GM12878 (cell line): ENCODE measurements around the gene HTATIP2. TPM values are rescaled to one million over a fixed set of nuclear protein-coding genes. Genes with fewer than 3 reads are reported as not detected.

ENCODE experiments used
- polyA plus RNA-seq, 11 experiments: library from polyadenylated mRNA; depleted of rRNA in 4 of 11; unstranded in 6 of 11; stranded (reverse) in 5 of 11; fragments of >200 nt; fragmentation: Nextera tagmentation in 4 of 11; fragmentation: Illumina TruSeq in 1 of 11; extraction: Ambion mirVana in 4 of 11; extraction: Trizol in 1 of 11; gene quantifications; 1 replicate in 1 of 11; 2 replicates in 10 of 11; pipeline versions ENCODE4 v1.2.1 to v1.2.3, GENCODE V29; 2011 to 2016; ENCODE audit warnings: inconsistent platforms in 2 of 11, missing spikeins in 2 of 11, low read depth in 1 of 11
- total RNA-seq, 4 experiments: library from RNA; depleted of rRNA in 3 of 4; stranded (reverse); fragments of >200 nt in 3 of 4; fragmentation: Illumina TruSeq in 1 of 4; extraction: Trizol in 1 of 4; gene quantifications; 2 replicates each; pipeline versions ENCODE4 v1.2.1 to v1.2.3, GENCODE V29; 2013 to 2021

The HTATIP2 gene
- total and polyA plus RNA-seq, 10 of the 15 experiments (the other 5 are each of a cell fraction or from before 2014, with no cell fraction given), result 25.4 to 58.5 (median 42.2) TPM

Other genes with a start within 250 kb of the HTATIP2 start
- gene DBX1, start 203.2 kb upstream of the HTATIP2 start, total RNA-seq (2014; rRNA removed), result not detected in 2 replicates
- gene DBX1, start 203.2 kb upstream of the HTATIP2 start, total RNA-seq (2014; rRNA removed; fragmentation: Illumina TruSeq; extraction: Trizol), result not detected in 2 replicates
- gene DBX1, start 203.2 kb upstream of the HTATIP2 start, total RNA-seq (2021), result not detected in 2 replicates
- not detected in 2 replicates for gene DBX1, start 203.2 kb upstream of the HTATIP2 start, polyA plus RNA-seq (2011; rRNA removed)
- gene DBX1, start 203.2 kb upstream of the HTATIP2 start, polyA plus RNA-seq (2014; fragmentation: Illumina TruSeq; extraction: Trizol), result not detected in 2 replicates
- not detected for gene DBX1, start 203.2 kb upstream of the HTATIP2 start, polyA plus RNA-seq (2014; fragmentation: Nextera tagmentation; extraction: Ambion mirVana)
- not detected in 2 replicates for gene DBX1, start 203.2 kb upstream of the HTATIP2 start, polyA plus RNA-seq (2014; rRNA removed)
- not detected for gene DBX1, start 203.2 kb upstream of the HTATIP2 start, polyA plus RNA-seq (2016; fragmentation: Nextera tagmentation; extraction: Ambion mirVana)
- gene PRMT3, start 24.0 kb downstream of the HTATIP2 start, total RNA-seq (2014; rRNA removed), result 31.9 and 32.5 TPM in 2 replicates
- 31.6 and 32.5 TPM in 2 replicates for gene PRMT3, start 24.0 kb downstream of the HTATIP2 start, total RNA-seq (2014; rRNA removed; fragmentation: Illumina TruSeq; extraction: Trizol)
- 24.7 and 28.3 TPM in 2 replicates for gene PRMT3, start 24.0 kb downstream of the HTATIP2 start, total RNA-seq (2021)
- 25.9 and 37.1 TPM in 2 replicates for gene PRMT3, start 24.0 kb downstream of the HTATIP2 start, polyA plus RNA-seq (2011; rRNA removed)
- gene PRMT3, start 24.0 kb downstream of the HTATIP2 start, polyA plus RNA-seq (2014; fragmentation: Illumina TruSeq; extraction: Trizol), result 29.3 and 32.1 TPM in 2 replicates
- gene PRMT3, start 24.0 kb downstream of the HTATIP2 start, polyA plus RNA-seq (2014; fragmentation: Nextera tagmentation; extraction: Ambion mirVana), result 10 to 100 TPM; 13.9 TPM
- 20.1 and 26.1 TPM in 2 replicates for gene PRMT3, start 24.0 kb downstream of the HTATIP2 start, polyA plus RNA-seq (2014; rRNA removed)
- 10 to 100 TPM; 47.2 to 52.1 TPM for gene PRMT3, start 24.0 kb downstream of the HTATIP2 start, polyA plus RNA-seq (2016; fragmentation: Nextera tagmentation; extraction: Ambion mirVana)
- gene SLC6A5, start 235.9 kb downstream of the HTATIP2 start, total RNA-seq (2014; rRNA removed), result not detected in 2 replicates
- not detected in 2 replicates for gene SLC6A5, start 235.9 kb downstream of the HTATIP2 start, total RNA-seq (2014; rRNA removed; fragmentation: Illumina TruSeq; extraction: Trizol)
- not detected in 2 replicates for gene SLC6A5, start 235.9 kb downstream of the HTATIP2 start, total RNA-seq (2021)
- gene SLC6A5, start 235.9 kb downstream of the HTATIP2 start, polyA plus RNA-seq (2011; rRNA removed), result 0.01 TPM in 1 of 2 replicates, not detected in the other
- gene SLC6A5, start 235.9 kb downstream of the HTATIP2 start, polyA plus RNA-seq (2014; fragmentation: Illumina TruSeq; extraction: Trizol), result not detected in 2 replicates
- not detected for gene SLC6A5, start 235.9 kb downstream of the HTATIP2 start, polyA plus RNA-seq (2014; fragmentation: Nextera tagmentation; extraction: Ambion mirVana)
- gene SLC6A5, start 235.9 kb downstream of the HTATIP2 start, polyA plus RNA-seq (2014; rRNA removed), result not detected in 2 replicates
- not detected for gene SLC6A5, start 235.9 kb downstream of the HTATIP2 start, polyA plus RNA-seq (2016; fragmentation: Nextera tagmentation; extraction: Ambion mirVana)